ENCODE measurements around the gene ZCCHC8.

DNA sequence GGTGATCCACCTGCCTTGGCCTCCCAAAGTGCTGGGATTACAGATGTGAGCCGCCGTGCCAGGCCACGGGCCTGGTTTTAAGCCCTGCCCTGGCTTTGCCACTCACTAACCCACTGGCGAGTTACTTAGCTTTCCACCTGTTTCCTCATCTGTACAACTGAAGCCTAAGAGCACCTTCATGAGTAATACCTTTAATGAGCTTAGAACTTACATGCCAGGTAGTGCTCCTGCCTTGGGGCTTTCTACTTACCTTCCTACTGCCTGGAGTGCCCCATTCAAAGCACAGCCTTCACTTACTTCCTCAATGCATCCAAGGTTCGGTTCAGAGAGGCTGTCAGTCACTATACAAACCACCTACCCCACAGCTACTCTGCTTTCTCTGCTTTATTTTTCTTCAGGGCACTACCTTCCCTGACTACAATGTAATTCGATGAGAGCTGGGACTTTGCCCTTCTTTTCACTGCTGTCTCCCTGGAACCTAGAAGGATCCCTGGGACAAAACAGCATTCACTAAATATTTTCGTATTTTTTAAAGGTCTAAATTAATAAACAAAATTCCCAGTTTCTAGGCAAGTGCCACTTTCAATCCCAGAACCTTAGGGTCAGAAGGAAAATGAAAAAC, 13.8 kb downstream of the ZCCHC8 start:
- TF ChIP-seq, protein P1, sequence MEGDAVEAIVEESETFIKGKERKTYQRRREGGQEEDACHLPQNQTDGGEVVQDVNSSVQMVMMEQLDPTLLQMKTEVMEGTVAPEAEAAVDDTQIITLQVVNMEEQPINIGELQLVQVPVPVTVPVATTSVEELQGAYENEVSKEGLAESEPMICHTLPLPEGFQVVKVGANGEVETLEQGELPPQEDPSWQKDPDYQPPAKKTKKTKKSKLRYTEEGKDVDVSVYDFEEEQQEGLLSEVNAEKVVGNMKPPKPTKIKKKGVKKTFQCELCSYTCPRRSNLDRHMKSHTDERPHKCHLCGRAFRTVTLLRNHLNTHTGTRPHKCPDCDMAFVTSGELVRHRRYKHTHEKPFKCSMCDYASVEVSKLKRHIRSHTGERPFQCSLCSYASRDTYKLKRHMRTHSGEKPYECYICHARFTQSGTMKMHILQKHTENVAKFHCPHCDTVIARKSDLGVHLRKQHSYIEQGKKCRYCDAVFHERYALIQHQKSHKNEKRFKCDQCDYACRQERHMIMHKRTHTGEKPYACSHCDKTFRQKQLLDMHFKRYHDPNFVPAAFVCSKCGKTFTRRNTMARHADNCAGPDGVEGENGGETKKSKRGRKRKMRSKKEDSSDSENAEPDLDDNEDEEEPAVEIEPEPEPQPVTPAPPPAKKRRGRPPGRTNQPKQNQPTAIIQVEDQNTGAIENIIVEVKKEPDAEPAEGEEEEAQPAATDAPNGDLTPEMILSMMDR (IDR thresholded peaks at IDR 0.05; ENCODE audit: extremely low read depth in 1 of 2, insufficient read depth in 1 of 2, low read depth in 1 of 2, low read length in 2 of 2): no peak
- TF ChIP-seq POLR2A (IDR thresholded peaks at IDR 0.05; ENCODE audit: low read depth, low read length) (no peak), POLR2AphosphoS5 (IDR thresholded peaks at IDR 0.05; ENCODE audit: insufficient read depth, low read depth, low read length) (no peak), MYC (IDR thresholded peaks at IDR 0.05; ENCODE audit: low read depth, low read length) (no peak), FOS (IDR thresholded peaks at IDR 0.05; ENCODE audit: borderline replicate concordance, insufficient read depth, low read length) (no peak), JUN (IDR thresholded peaks at IDR 0.05; ENCODE audit: borderline replicate concordance, insufficient read depth, insufficient read length, low read depth) (no peak), EZH2 (IDR thresholded peaks at IDR 0.05; ENCODE audit: borderline replicate concordance, low read depth, low read length, severe bottlenecking) (no peak)
